NCI-H345 treated with DMSO at 0.1 percent for 48 hours (cell line): ENCODE measurements around the gene ABCD2.
"Not testable (repeated sequence)": the region's sequence is repeated elsewhere in the genome, so short reads cannot be mapped to it uniquely, and the experiment has no call there.

Experiments used
- DNase-seq: peaks from one replicate; lab custom pipeline; 2025; ENCODE audit not compliant: unreplicated experiment; lab: John Stamatoyannopoulos, UW

The ABCD2 gene

GRCh38 chr12:39619660-39620433 is at the start of gene ABCD2:
TSS of gene ABCD2 (minus strand) at chr12:39619803. CDS start at chr12:39619615, 188 bp downstream.
- peak; percentile 87 for DNase-seq

GRCh38 chr12:39660101-39660500 is 40.5 kb upstream of the ABCD2 start:
- no peak for DNase-seq

GRCh38 chr12:39647383-39647782 is 27.8 kb upstream of the ABCD2 start:
- no peak for DNase-seq

GRCh38 chr12:39646963-39647362 is 27.4 kb upstream of the ABCD2 start:
- DNase-seq = no peak

- DNase-seq = no peak
Measured at GRCh38 chr12:39643052-39643451, 23.4 kb upstream of the ABCD2 start.

GRCh38 chr12:39638840-39639239 is 19.2 kb upstream of the ABCD2 start:
- no peak for DNase-seq

- DNase-seq = no peak
Measured at GRCh38 chr12:39638178-39638577, 18.6 kb upstream of the ABCD2 start.

- DNase-seq = no peak
Measured at GRCh38 chr12:39632670-39633069, 13.1 kb upstream of the ABCD2 start.

- no peak for DNase-seq
Measured at GRCh38 chr12:39628836-39629235, 9.2 kb upstream of the ABCD2 start.

- DNase-seq = no peak
Measured at GRCh38 chr12:39627914-39628313, 8.3 kb upstream of the ABCD2 start.

GRCh38 chr12:39626033-39626814 is 6.6 kb upstream of the ABCD2 start:
- DNase-seq = no peak

- no peak for DNase-seq
Measured at GRCh38 chr12:39623919-39624318, 4.3 kb upstream of the ABCD2 start.

- DNase-seq = not testable (repeated sequence)
Measured at GRCh38 chr12:39623160-39623559, 3.6 kb upstream of the ABCD2 start.

GRCh38 chr12:39622306-39622705 is 2.7 kb upstream of the ABCD2 start:
- DNase-seq = no peak

GRCh38 chr12:39621670-39622069 is 2.1 kb upstream of the ABCD2 start:
- no peak for DNase-seq

GRCh38 chr12:39620659-39621658 is 1.4 kb upstream of the ABCD2 start:
- peak; percentile 5 for DNase-seq

- DNase-seq = peak; percentile 87
Measured at GRCh38 chr12:39619316-39619659, 315 bp downstream of the ABCD2 start.

- DNase-seq = no peak
Measured at GRCh38 chr12:39618701-39619100, 902 bp downstream of the ABCD2 start.

- no peak for DNase-seq
Measured at GRCh38 chr12:39617887-39618286, 1.7 kb downstream of the ABCD2 start.

GRCh38 chr12:39616666-39617065 is 2.9 kb downstream of the ABCD2 start:
- no peak for DNase-seq

GRCh38 chr12:39616251-39616650 is 3.4 kb downstream of the ABCD2 start:
- no peak for DNase-seq
